Adrenal gland (tissue), 5 donors: ENCODE data around the gene KRT24.

Experiments used
- POLR2A ChIP-seq, 2 donors: fragments of 450-650 bp; IDR thresholded peaks; one replicate each; pipeline ENCODE4 v1.6.1; 2017; ENCODE audit warnings: antibody characterized with exemption in 2 of 2, mild to moderate bottlenecking in 2 of 2, moderate library complexity in 1 of 2
- TF ChIP-seq, protein P1 (sequence below), 6 experiments: fragments of 450-650 bp in 4 of 6; fragments of 200-600 bp in 2 of 6; sonication (generic) in 1 of 6; IDR thresholded peaks; 1 replicate in 5 of 6; 2 replicates in 1 of 6; pipeline versions ENCODE4 v1.5.1 to v1.8.0; 2016 to 2021; ENCODE audit warnings: antibody characterized with exemption in 6 of 6, mild to moderate bottlenecking in 2 of 6, moderate library complexity in 1 of 6
- donor health status: DM: no; HTN: no; CAD: no.

DNA sequence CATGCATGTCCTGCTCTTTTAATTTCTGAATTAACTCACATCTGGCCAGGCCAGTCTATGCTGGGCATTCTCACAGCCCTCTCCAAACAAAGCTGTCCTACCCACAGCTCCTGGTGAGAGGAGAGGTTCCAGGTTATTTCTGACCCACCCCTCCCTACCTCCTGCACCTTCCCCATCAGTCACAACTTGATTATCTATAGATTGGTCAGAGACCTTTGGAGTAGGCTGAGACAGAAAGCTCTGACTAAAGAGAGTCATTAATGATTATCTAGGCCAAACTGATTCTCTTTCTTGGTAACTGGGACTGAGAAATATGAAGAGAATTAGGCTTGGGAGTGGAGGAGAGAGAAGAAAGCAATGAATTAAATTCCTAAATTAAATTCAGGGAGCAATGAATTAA is 37.2 kb downstream of the KRT24 start:
- TF ChIP-seq, protein P1, sequence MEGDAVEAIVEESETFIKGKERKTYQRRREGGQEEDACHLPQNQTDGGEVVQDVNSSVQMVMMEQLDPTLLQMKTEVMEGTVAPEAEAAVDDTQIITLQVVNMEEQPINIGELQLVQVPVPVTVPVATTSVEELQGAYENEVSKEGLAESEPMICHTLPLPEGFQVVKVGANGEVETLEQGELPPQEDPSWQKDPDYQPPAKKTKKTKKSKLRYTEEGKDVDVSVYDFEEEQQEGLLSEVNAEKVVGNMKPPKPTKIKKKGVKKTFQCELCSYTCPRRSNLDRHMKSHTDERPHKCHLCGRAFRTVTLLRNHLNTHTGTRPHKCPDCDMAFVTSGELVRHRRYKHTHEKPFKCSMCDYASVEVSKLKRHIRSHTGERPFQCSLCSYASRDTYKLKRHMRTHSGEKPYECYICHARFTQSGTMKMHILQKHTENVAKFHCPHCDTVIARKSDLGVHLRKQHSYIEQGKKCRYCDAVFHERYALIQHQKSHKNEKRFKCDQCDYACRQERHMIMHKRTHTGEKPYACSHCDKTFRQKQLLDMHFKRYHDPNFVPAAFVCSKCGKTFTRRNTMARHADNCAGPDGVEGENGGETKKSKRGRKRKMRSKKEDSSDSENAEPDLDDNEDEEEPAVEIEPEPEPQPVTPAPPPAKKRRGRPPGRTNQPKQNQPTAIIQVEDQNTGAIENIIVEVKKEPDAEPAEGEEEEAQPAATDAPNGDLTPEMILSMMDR (IDR thresholded peaks at IDR 0.05): no peak
- TF ChIP-seq POLR2A (IDR thresholded peaks at IDR 0.05): no peak
